Middle frontal gyrus (tissue), 1 donor: Measurements from ENCODE around the gene ZNF70.

Experiments
- DNase-seq: peaks from one replicate; pipeline ENCODE4 v3.0.0-alpha.2; 2015; ENCODE audit warnings: low spot score; ENCODE audit errors: extremely low spot score

Gene ZNF70

GRCh38 chr22:23750714-23751440 is at the start of gene ZNF70:
TSS of gene ZNF70 (minus strand) at chr22:23751112. CDS start at chr22:23745140, 5,972 bp downstream.
- no peak for DNase-seq

GRCh38 chr22:23796461-23796860 is 45.5 kb upstream of the ZNF70 start:
- DNase-seq = no peak

GRCh38 chr22:23793326-23793725 is 42.4 kb upstream of the ZNF70 start:
- DNase-seq = no peak

GRCh38 chr22:23791738-23792645 is 41.1 kb upstream of the ZNF70 start:
- no peak for DNase-seq

GRCh38 chr22:23790819-23791737 is 40.2 kb upstream of the ZNF70 start:
- DNase-seq = no peak

- no peak for DNase-seq
Observed at GRCh38 chr22:23789638-23790037, 38.7 kb upstream of the ZNF70 start.

- no peak for DNase-seq
Observed at GRCh38 chr22:23789121-23789520, 38.2 kb upstream of the ZNF70 start.

GRCh38 chr22:23787910-23788309 is 37.0 kb upstream of the ZNF70 start:
- DNase-seq = no peak

GRCh38 chr22:23787600-23787896 is 36.6 kb upstream of the ZNF70 start:
- DNase-seq = no peak

- peak; percentile 74 for DNase-seq
Observed at GRCh38 chr22:23786752-23787599, 36.1 kb upstream of the ZNF70 start, which contains the start of gene SMARCB1. TSS of gene SMARCB1 (plus strand) at chr22:23786966. CDS start at chr22:23787170, 204 bp downstream.

GRCh38 chr22:23786261-23786710 is 35.4 kb upstream of the ZNF70 start:
- no peak for DNase-seq

- no peak for DNase-seq
Observed at GRCh38 chr22:23784215-23784732, 33.4 kb upstream of the ZNF70 start.

GRCh38 chr22:23783265-23784150 is 32.6 kb upstream of the ZNF70 start:
- DNase-seq = no peak

GRCh38 chr22:23782703-23783102 is 31.8 kb upstream of the ZNF70 start:
- no peak for DNase-seq

- DNase-seq = no peak
Observed at GRCh38 chr22:23782252-23782651, 31.3 kb upstream of the ZNF70 start.

- DNase-seq = no peak
Observed at GRCh38 chr22:23781511-23782183, 30.7 kb upstream of the ZNF70 start.

- peak; percentile 57 for DNase-seq
Observed at GRCh38 chr22:23781065-23781464, 30.2 kb upstream of the ZNF70 start.

- DNase-seq = no peak
Observed at GRCh38 chr22:23780146-23780748, 29.3 kb upstream of the ZNF70 start.
